ENCODE data around the gene LDLR.
"Not testable (repeated sequence)": the region's sequence is repeated elsewhere in the genome, so short reads cannot be mapped to it uniquely, and the experiment has no call there.

LDLR gene

GRCh38 chr19:11073568-11073967, 15.7 kb upstream of the LDLR start:
- DNase-seq (ENCODE audit: low read depth), result no peak

DNA sequence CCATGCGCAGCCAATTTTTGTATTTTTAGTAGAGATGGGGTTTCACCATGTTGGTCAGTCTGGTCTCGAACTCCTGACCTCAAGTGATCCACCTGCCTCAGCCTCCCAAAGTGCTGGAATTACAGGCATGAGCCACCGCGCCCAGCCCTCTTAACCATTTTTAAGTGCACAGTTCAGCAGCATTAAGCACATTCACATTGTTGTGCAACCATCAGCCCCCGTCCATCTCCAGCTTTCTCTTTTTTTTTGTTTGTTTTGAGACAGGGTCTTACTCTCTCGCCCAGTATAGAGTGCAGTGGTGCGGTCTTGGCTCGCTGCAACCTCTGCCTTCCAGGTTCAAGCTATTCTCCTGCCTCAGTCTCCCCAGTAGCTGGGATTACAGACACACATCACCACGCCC, 12.5 kb upstream of the LDLR start:
- not testable (repeated sequence) for DNase-seq (ENCODE audit: low read depth)

DNA sequence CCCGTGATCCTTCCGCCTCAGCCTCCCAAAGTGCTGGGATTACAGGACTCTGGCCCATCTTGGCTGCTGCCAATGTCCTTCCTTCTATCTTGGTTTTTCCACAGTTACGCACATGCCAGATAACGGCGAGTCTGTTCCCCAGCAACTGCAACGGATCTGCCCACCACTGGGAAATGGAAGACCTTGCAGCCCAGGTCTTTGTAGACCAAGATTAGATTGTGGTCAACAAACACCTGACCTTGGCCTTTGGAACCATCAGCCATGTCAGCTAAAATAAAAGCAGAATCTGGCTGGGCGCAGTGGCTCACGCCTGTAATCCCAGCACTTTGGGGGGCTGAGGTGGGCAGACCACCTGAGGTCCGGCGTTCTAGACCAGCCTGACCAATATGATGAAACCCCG, 10.4 kb upstream of the LDLR start:
- no peak for DNase-seq (ENCODE audit: low read depth)

DNA sequence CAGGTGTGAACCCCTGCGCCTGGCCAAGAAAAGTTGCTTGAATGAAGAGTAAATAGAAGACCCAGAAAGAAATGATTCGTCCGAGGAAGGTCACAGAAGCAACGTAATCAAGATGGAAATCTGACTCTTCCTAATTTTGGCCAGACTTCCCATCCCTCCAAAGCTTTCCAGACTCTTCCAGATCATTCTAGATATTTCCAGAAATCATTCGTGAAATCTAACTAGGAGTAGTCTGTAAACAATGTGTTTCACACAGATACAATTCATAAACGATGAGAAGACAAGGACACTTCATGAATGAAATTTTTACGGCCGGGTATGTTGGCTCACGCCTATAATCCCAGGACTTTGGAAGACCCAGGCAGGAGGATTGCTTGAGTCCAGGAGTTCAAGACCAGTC, 9.3 kb upstream of the LDLR start:
- DNase-seq (ENCODE audit: low read depth), result no peak

GRCh38 chr19:11087870-11088505, 1.3 kb upstream of the LDLR start:
- no peak for DNase-seq (ENCODE audit: low read depth)

GRCh38 chr19:11088506-11089253, 583 bp upstream of the LDLR start:
- no peak for DNase-seq (ENCODE audit: low read depth)

- DNase-seq (ENCODE audit: low read depth), result not testable (repeated sequence)
Measured at GRCh38 chr19:11090014-11090263, 676 bp downstream of the LDLR start.

- DNase-seq (ENCODE audit: low read depth), result peak; percentile 86
Measured at GRCh38 chr19:11090264-11090996, 1.2 kb downstream of the LDLR start.

DNA sequence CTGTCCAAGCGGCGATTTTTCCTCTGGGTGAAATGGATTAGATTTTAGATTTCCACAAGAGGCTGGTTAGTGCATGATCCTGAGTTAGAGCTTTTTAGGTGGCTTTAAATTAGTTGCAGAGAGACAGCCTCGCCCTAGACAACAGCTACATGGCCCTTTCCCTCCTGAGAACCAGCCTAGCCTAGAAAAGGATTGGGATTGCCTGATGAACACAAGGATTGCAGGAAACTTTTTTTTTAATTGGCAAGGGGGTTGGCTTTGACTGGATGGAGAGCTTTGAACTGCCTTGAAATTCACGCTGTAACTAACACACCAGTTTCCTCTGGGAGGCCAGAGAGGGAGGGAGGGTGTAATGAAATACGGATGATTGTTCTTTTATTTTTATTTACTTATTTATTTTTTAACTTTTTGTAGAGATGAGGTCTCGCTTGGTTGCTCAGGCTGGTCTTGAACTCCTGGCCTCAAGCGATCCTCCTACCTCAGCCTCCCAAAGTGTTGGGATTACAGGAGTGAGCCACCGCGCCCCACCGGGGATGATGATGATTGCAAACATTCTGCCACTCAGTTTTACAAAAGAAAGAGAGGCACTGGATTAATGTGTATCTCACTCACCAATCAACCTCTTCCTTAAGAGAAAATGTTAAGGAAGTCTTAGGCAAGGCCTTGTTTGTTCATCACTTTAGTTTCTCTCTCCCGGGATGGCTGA, 1.9 kb downstream of the LDLR start:
- DNase-seq (ENCODE audit: low read depth), result no peak

DNA sequence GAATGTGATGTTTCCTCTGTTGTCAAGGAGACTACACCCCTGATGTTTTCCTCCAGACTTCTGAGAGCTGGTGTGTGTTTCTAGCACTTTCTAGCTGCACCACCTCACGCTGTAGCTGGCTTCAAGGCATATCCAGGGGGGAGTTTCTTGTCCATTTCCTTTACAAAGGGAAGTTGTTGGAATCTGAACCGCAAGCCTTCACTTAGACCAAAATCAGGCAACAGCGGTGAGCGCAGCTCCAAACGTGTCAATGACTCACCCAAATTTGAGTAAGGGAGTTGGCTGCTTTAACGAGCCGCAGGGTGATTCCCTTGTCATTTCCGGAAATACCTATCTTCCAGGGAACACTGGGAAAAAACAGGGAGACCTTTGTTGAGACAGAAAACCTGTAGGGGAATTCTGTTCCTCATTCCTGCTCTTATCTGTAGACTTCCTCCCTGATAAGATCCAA, 2.5 kb downstream of the LDLR start:
- DNase-seq (ENCODE audit: low read depth), result no peak

DNA sequence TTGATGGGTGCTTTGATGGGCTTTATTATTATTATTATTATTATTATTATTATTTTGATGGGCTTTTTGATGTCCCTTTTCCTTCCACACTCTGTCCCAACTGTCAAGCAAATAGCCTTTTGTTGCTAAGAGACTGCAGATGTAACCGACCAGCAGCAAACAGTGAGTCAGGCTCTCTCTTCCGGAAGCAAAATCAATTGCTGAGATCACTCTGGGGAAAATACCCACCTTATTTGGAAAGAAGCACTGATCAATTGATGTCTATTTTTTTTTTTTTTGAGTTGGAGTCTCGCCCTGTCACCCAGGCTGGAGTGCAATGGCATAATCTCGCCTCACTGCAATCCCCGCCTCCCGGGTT, 2.9 kb downstream of the LDLR start:
- no peak for DNase-seq (ENCODE audit: low read depth)

DNA sequence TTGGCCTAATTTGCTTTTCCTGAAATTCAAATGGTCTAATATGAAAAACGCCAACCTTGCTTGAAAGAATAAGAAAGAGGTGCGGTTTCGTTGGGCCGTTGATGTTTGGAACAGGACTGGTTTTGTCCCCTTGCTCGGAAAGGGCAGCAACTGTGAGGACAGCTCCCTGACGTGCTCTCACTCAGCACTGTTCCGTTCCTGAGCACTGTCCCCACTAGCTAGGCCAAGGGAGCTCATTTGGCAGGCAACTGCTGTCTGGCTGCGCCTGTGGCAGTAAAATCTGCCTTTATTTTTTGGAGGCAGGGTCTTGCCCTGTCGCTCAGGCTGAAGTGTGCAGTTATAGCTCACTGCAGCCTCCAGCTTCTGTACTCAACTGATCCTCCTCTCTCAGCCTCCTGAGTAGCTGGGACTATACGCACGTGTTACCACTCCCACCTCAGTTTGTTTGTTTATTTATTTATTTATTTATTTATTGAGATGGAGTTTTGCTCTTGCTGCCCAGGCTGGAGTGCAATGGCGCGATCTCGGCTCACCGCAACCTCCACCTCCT, 4.5 kb downstream of the LDLR start:
- no peak for DNase-seq (ENCODE audit: low read depth)

- no peak for DNase-seq (ENCODE audit: low read depth)
Measured at GRCh38 chr19:11094520-11094894, 5.2 kb downstream of the LDLR start.

GRCh38 chr19:11096210-11096841, 7.1 kb downstream of the LDLR start:
- no peak for DNase-seq (ENCODE audit: low read depth)

DNA sequence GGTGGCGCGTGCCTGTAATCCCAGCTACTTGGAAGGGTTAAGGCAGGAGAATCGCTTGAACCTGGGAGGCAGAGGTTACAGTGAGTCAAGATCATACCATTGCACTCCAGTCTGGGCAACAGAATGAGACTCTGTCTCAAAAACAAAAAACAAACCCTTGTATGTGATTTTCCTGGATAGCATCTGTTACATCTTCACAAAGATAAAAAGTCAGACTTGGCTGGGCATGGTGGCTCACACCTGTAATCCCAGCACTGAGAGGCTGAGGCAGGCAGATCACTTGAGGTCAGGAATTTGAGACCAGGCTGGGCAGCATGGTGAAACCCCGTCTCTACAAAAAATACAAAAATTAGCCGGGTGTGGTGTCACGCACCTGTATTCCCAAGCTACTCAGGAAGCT, 8.1 kb downstream of the LDLR start:
- DNase-seq (ENCODE audit: low read depth), result not testable (repeated sequence)

GRCh38 chr19:11098327-11098726, 9.1 kb downstream of the LDLR start:
- no peak for DNase-seq (ENCODE audit: low read depth)

GRCh38 chr19:11098861-11099260, 9.6 kb downstream of the LDLR start:
- no peak for DNase-seq (ENCODE audit: low read depth)

- no peak for DNase-seq (ENCODE audit: low read depth)
Measured at GRCh38 chr19:11100049-11100448, 10.8 kb downstream of the LDLR start.

DNA sequence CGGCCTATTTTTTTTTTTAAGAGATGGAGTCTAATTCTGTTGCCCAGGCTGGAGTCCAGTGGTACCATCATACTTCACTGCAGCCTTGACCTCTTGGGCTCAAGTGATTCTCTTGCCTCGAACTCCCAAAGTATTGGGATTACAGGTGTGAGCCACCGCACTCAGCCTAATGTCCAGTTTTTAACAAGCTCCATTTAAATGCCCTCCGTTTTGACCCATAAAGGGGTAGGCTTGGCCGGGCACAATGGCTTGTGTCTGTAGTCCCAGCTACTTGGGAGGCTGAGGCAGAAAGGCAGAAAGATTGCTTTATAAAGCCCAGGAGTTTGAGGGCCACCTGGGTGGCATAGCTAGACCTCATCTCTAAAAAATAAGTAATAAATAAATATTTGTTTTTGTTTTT, 11.8 kb downstream of the LDLR start:
- DNase-seq (ENCODE audit: low read depth), result no peak

DNA sequence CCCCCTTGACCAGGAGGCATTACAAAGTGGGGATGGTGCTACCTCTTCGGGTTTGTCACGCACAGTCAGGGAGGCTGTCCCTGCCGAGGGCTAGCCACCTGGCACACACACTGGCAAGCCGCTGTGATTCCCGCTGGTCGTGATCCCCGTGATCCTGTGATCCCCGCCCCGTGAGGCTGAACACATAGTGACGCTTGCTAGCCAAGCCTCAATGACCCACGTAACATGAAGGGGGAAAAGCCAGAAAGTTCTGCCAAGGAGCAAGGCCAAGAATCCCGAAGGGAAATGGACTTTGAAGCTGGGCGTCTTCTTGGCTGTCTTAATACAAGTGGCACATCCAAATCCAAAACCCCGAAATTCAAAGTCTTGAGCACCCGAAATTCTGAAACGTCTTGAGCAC, 13.7 kb downstream of the LDLR start:
- DNase-seq (ENCODE audit: low read depth), result no peak

DNA sequence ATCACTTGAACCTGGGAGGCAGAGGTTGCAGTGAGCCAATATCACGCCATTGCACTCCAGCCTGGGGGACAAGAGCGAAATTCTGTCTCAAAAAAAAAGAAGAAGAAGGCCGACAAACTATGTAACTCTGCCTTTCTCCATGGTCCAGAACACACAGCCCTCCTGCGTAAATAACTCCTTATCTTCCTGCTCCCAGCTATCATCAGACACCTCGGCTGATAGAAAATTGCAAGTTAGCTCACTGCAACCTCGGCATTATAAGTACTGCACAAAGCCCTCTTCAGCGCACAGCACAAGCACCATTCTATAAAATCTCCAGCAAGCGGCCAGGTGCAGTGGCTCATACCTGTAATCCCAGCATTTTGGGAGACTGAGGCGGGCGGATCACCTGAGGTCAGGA, 14.4 kb downstream of the LDLR start:
- DNase-seq (ENCODE audit: low read depth), result not testable (repeated sequence)

GRCh38 chr19:11105014-11105636, 15.9 kb downstream of the LDLR start:
- no peak for DNase-seq (ENCODE audit: low read depth)

All from stimulated activated CD8-positive, alpha-beta memory T cell treated with anti-CD3 and anti-CD28 coated beads, Interleukin-15, amount 100 ng/mL, for 24 hours (primary cell).